RWPE2 (cell line): ENCODE measurements around the gene CHCHD3.

Experiments
- ATAC-seq: fragments of 200-7000 bp; cut with Tn5 transposase; 3 replicates; pipeline ENCODE4 v1.9.1; 2021; ENCODE audit warnings: low read depth
- DNase-seq: peaks from one replicate; pipeline ENCODE4 v3.0.0-alpha.2; 2020; ENCODE audit warnings: low spot score
- H3K27ac ChIP-seq: fragments of 450-650 bp; 2 replicates; pipeline ENCODE4 v1.5.1; 2017; ENCODE audit warnings: mild to moderate bottlenecking; ENCODE audit not compliant: poor library complexity, severe bottlenecking
- H3K27me3 ChIP-seq: fragments of 250-450 bp; sonication (Bioruptor Pico); 2 replicates; pipeline ENCODE4 v1.5.1; 2021; ENCODE audit warnings: mild to moderate bottlenecking, moderate library complexity; ENCODE audit not compliant: insufficient read depth, poor library complexity, severe bottlenecking
- H3K36me3 ChIP-seq: fragments of 250-450 bp; sonication (Bioruptor Pico); 2 replicates; pipeline ENCODE4 v1.5.1; 2020; ENCODE audit warnings: low read depth, mild to moderate bottlenecking, moderate library complexity
- H3K4me1 ChIP-seq: fragments of 250-450 bp; sonication (Bioruptor Pico); 2 replicates; pipeline ENCODE4 v1.5.1; 2021; ENCODE audit warnings: mild to moderate bottlenecking, moderate library complexity; ENCODE audit not compliant: insufficient read depth, poor library complexity, severe bottlenecking
- H3K4me3 ChIP-seq: fragments of 250-450 bp; sonication (Bioruptor Pico); 2 replicates; pipeline ENCODE4 v1.5.1; 2021; ENCODE audit warnings: mild to moderate bottlenecking, moderate library complexity; ENCODE audit not compliant: severe bottlenecking
- H3K9me3 ChIP-seq: fragments of 250-450 bp; sonication (Bioruptor Pico); 2 replicates; pipeline ENCODE4 v1.5.1; 2021; ENCODE audit warnings: mild to moderate bottlenecking, moderate library complexity; ENCODE audit not compliant: severe bottlenecking
- CTCF ChIP-seq: fragments of 450-650 bp; IDR thresholded peaks from one replicate; pipeline ENCODE4 v1.5.1; 2017; ENCODE audit warnings: mild to moderate bottlenecking, moderate library complexity; ENCODE audit not compliant: poor library complexity, severe bottlenecking

CHCHD3 gene

GRCh38 chr7:133030346-133030745 lies 51.5 kb downstream of the CHCHD3 start:
- H3K4me3 ChIP-seq = no peak overlapping the region
- no peak for ATAC-seq
- peaks cover 2% of the 10 kb centered on the region for H3K9me3 ChIP-seq
- TF ChIP-seq CTCF = no peak
- DNase-seq = no peak
- H3K27ac ChIP-seq = no peak overlapping the region
- H3K36me3 ChIP-seq = no peaks in the 10 kb centered on the region
- no peaks in the 10 kb centered on the region for H3K27me3 ChIP-seq
- H3K4me1 ChIP-seq = no peaks in the 10 kb centered on the region

GRCh38 chr7:133029463-133029862 lies 52.4 kb downstream of the CHCHD3 start:
- TF ChIP-seq CTCF = no peak
- Histone ChIP-seq H3K4me3 (no peak overlapping the region), H3K4me1 (no peaks in the 10 kb centered on the region), H3K9me3 (peaks cover 2% of the 10 kb centered on the region), H3K27me3 (no peaks in the 10 kb centered on the region), H3K27ac (no peak overlapping the region), H3K36me3 (no peaks in the 10 kb centered on the region)
- ATAC-seq (no peak), DNase-seq (no peak)

DNA sequence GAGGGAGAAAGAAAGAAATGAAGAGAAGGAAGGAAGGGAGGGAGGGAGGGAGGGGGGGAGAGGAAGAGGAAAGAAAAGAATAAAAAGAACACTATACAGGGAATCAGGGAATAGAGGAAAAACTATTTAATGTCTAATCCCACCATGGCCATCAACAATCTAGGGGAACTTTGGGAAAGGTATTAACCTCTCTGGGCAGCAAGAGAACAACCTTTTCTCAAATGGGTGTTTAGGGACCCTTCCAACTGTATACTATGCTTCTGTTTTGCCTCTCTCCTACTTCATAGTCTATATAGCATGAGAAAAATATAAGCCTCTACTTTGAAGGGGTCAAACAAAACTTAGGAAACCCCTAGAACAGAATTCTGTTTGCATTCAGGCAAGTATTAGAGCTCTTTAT lies 54.5 kb downstream of the CHCHD3 start:
- Histone ChIP-seq H3K4me3 (no peak overlapping the region), H3K27ac (no peak overlapping the region), H3K27me3 (no peaks in the 10 kb centered on the region), H3K9me3 (peaks cover 2% of the 10 kb centered on the region), H3K4me1 (no peaks in the 10 kb centered on the region), H3K36me3 (peaks cover 8% of the 10 kb centered on the region; the same call in 1 of the 2 replicates)
- no peak for ATAC-seq
- DNase-seq = no peak
- no peak for TF ChIP-seq CTCF

DNA sequence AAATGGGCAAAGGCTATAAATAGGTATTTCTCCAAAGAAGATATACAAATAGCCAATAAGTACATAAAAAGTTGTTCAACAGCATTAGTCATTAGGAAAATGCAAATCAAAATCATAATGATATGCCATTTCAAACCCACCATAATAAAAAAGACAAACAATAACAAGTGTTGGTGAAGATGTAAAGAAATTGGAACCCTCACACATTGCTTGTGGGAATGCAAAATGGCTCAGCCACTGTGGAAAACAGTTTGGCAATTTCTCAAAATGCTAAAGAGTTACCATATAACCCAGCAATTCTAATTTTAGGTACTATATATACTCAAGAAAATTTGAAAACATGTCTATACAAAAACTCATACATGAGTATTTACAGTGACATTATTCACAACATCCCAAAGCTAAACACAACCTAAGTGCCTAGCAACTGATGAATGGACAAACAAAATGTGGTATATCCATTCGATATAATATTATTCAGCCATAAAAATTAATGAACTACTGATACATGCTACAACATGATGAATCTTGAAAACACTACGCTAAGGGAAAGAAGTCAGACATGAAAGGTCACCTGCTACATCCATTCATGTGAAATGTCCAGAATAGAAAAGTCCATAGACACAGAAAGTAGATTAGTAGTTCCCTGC lies 55.6 kb downstream of the CHCHD3 start:
- no peaks in the 10 kb centered on the region for H3K9me3 ChIP-seq
- ATAC-seq (no peak), DNase-seq (no peak)
- H3K4me3 ChIP-seq = no peak overlapping the region
- no peak for TF ChIP-seq CTCF
- H3K27me3 ChIP-seq = no peaks in the 10 kb centered on the region
- H3K27ac ChIP-seq = no peak overlapping the region
- no peaks in the 10 kb centered on the region for H3K4me1 ChIP-seq
- peaks cover 9% of the 10 kb centered on the region; the same call in 1 of the 2 replicates for H3K36me3 ChIP-seq

GRCh38 chr7:133025056-133025455 lies 56.8 kb downstream of the CHCHD3 start:
- ATAC-seq = no peak
- DNase-seq = no peak
- H3K36me3 ChIP-seq = peaks cover 12% of the 10 kb centered on the region; the same call in 1 of the 2 replicates

More at GRCh38 chr7:133025056-133025455, 56.8 kb downstream of the CHCHD3 start:
- Histone ChIP-seq H3K9me3 (no peaks in the 10 kb centered on the region), H3K27ac (no peak overlapping the region), H3K4me3 (no peak overlapping the region), H3K4me1 (no peaks in the 10 kb centered on the region), H3K27me3 (no peaks in the 10 kb centered on the region)
- TF ChIP-seq CTCF = no peak
